Keratinocyte (primary cell): ENCODE data around the gene MED23. TPM values are rescaled to one million over a fixed set of nuclear protein-coding genes. Genes with fewer than 3 reads are reported as not detected.

Experiments
- DNase-seq: peaks from one replicate; pipeline ENCODE4 v3.0.0-alpha.2; 2011; ENCODE audit warnings: low read depth, missing footprints, low spot score
- FAIRE-seq: peaks from 2 replicates; lab custom pipeline; 2011; peaks lifted over from hg19 to GRCh38; lab: Jason Lieb, UNC
- H2AFZ ChIP-seq: 2 replicates; pipeline ENCODE4 v1.6.0; 2012; ENCODE audit warnings: low read length, control low read depth, inconsistent platforms; ENCODE audit not compliant: control insufficient read depth
- H3K27ac ChIP-seq: 2 replicates; pipeline ENCODE4 v1.5.1; 2011; ENCODE audit warnings: low read length; ENCODE audit not compliant: control insufficient read depth, insufficient read depth
- H3K27me3 ChIP-seq: 3 replicates; pipeline ENCODE4 v1.6.0; 2011; ENCODE audit warnings: low read length; ENCODE audit not compliant: control insufficient read depth, insufficient read depth; ENCODE audit errors: extremely low read depth
- H3K36me3 ChIP-seq, 2 experiments: 2 replicates in 1 of 2; 3 replicates in 1 of 2; pipeline ENCODE4 v1.5.1; 2011; ENCODE audit warnings: low read length in 2 of 2, mild to moderate bottlenecking in 1 of 2; ENCODE audit not compliant: control insufficient read depth in 2 of 2, insufficient read depth in 2 of 2; ENCODE audit errors: extremely low read depth in 1 of 2
- H3K4me1 ChIP-seq: 3 replicates; pipeline ENCODE4 v1.5.1; 2011; ENCODE audit warnings: low read length; ENCODE audit not compliant: control insufficient read depth, insufficient read depth; ENCODE audit errors: extremely low read depth
- H3K4me2 ChIP-seq: 3 replicates; pipeline ENCODE4 v1.6.0; 2011; ENCODE audit warnings: low read depth, low read length; ENCODE audit not compliant: control insufficient read depth, insufficient read depth; ENCODE audit errors: extremely low read depth
- H3K4me3 ChIP-seq, 3 experiments: fragments of 200-600 bp in 1 of 3; sonication (generic) in 1 of 3; 2 replicates in 2 of 3; 3 replicates in 1 of 3; pipeline ENCODE4 v1.5.1; 2011 to 2016; ENCODE audit warnings: low read length in 3 of 3, mild to moderate bottlenecking in 3 of 3, control low read depth in 2 of 3, inconsistent platforms in 1 of 3, low read depth in 1 of 3, mixed read lengths in 1 of 3, mixed run types in 1 of 3, moderate library complexity in 1 of 3; ENCODE audit not compliant: control insufficient read depth in 2 of 3, insufficient read depth in 2 of 3; ENCODE audit errors: extremely low read depth in 1 of 3
- H3K79me2 ChIP-seq: 2 replicates; pipeline ENCODE4 v1.6.0; 2012; ENCODE audit warnings: low read length; ENCODE audit not compliant: control insufficient read depth, insufficient read depth
- H3K9ac ChIP-seq: 3 replicates; pipeline ENCODE4 v1.6.0; 2011; ENCODE audit warnings: low read length; ENCODE audit not compliant: control insufficient read depth, insufficient read depth; ENCODE audit errors: extremely low read depth
- H3K9me1 ChIP-seq: 3 replicates; pipeline ENCODE4 v1.6.0; 2011; ENCODE audit warnings: low read length; ENCODE audit not compliant: control insufficient read depth, insufficient read depth; ENCODE audit errors: extremely low read depth
- H3K9me3 ChIP-seq: 2 replicates; pipeline ENCODE4 v1.5.1; 2012; ENCODE audit warnings: low read depth, low read length; ENCODE audit not compliant: control insufficient read depth
- H4K20me1 ChIP-seq: 3 replicates; pipeline ENCODE4 v1.6.0; 2011; ENCODE audit warnings: low read length; ENCODE audit not compliant: control insufficient read depth, insufficient read depth; ENCODE audit errors: extremely low read depth
- EZH2 ChIP-seq: IDR thresholded peaks from one replicate; pipeline ENCODE4 v1.6.1; 2012; ENCODE audit warnings: inconsistent platforms, mild to moderate bottlenecking, low read length, moderate library complexity
- dilution Hi-C: fragments of 300-500 bp; cut with MboI; formaldehyde crosslinking; loops from one replicate; pipeline ENCODE4 v1.7.0; 2020; ENCODE audit warnings: low sequenced_read_pairs; ENCODE audit not compliant: extremely low pct_ligation_motif_present
- polyA plus RNA-seq, 5 experiments: library from polyadenylated mRNA; depleted of rRNA in 3 of 5; stranded (reverse) in 3 of 5; stranded (forward) in 1 of 5; unstranded in 1 of 5; fragments of >200 nt; gene quantifications; 1 replicate in 1 of 5; 2 replicates in 3 of 5; 3 replicates in 1 of 5; pipeline versions ENCODE4 v1.2.1 to v1.2.3, GENCODE V29; 2011 to 2012; ENCODE audit warnings: missing spikeins in 2 of 5, low read depth in 1 of 5, low replicate concordance in 1 of 5
- TF ChIP-seq, protein P1 (sequence below), 3 experiments: IDR thresholded peaks in 1 of 3; conservative IDR thresholded peaks in 1 of 3; optimal IDR thresholded peaks in 1 of 3; 2 replicates in 2 of 3; 3 replicates in 1 of 3; pipeline versions ENCODE3 to v1.5.1; 2011; ENCODE audit warnings: low read length in 3 of 3, mild to moderate bottlenecking in 3 of 3, moderate library complexity in 2 of 3, control low read depth in 1 of 3, inconsistent platforms in 1 of 3; ENCODE audit not compliant: insufficient read depth in 2 of 3; ENCODE audit errors: extremely low read depth in 1 of 3

The MED23 gene
- polyA plus RNA-seq, 1 donor (not counting 4 experiments of a cell fraction or from before 2014, with no cell fraction given) = 24.9 TPM

DNA sequence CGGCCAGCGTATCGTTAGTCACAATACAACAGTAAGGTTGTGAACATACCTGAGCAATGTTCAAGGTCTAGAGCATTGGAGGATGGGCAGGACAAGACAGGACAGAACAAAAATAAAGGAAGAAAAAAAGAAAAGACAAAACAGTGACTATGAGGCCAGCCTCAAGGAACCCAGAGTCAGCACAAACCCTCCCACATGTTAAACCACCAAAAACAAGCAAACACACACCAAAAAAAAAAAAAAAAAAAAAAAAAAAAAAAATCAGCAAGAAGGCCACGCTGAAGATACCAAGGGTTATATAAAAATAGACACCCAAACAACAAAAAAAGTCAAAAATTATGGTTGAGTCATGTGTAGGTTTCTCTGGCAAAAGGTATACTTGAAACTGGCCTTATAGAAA lies 12.8 kb downstream of the MED23 start:
- dilution Hi-C loops = no loop called here
- DNase-seq (no peak), FAIRE-seq (no peak)
- Histone ChIP-seq H3K27me3 (no peaks in the 10 kb centered on the region), H3K9me1 (no peaks in the 10 kb centered on the region), H3K4me2 (no peak overlapping the region), H3K27ac (no peak overlapping the region), H3K79me2 (no peaks in the 10 kb centered on the region), H3K36me3 (peaks cover 10 to 12% of the 10 kb centered on the region in 2 experiments), H3K4me1 (no peaks in the 10 kb centered on the region), H3K4me3 (no peak overlapping the region), H4K20me1 (no peaks in the 10 kb centered on the region), H3K9me3 (no peaks in the 10 kb centered on the region), H3K9ac (no peak overlapping the region), H2AFZ (no peak overlapping the region)
- TF ChIP-seq, protein P1, sequence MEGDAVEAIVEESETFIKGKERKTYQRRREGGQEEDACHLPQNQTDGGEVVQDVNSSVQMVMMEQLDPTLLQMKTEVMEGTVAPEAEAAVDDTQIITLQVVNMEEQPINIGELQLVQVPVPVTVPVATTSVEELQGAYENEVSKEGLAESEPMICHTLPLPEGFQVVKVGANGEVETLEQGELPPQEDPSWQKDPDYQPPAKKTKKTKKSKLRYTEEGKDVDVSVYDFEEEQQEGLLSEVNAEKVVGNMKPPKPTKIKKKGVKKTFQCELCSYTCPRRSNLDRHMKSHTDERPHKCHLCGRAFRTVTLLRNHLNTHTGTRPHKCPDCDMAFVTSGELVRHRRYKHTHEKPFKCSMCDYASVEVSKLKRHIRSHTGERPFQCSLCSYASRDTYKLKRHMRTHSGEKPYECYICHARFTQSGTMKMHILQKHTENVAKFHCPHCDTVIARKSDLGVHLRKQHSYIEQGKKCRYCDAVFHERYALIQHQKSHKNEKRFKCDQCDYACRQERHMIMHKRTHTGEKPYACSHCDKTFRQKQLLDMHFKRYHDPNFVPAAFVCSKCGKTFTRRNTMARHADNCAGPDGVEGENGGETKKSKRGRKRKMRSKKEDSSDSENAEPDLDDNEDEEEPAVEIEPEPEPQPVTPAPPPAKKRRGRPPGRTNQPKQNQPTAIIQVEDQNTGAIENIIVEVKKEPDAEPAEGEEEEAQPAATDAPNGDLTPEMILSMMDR (optimal IDR thresholded peaks at IDR 0.05 in 1 of 3, IDR thresholded peaks at IDR 0.05 in 1 of 3, conservative IDR thresholded peaks at IDR 0.05 in 1 of 3; ENCODE audit: extremely low read depth in 1 of 3, insufficient read depth in 2 of 3, low read length in 3 of 3) = no peak
- TF ChIP-seq EZH2 = no peak

DNA sequence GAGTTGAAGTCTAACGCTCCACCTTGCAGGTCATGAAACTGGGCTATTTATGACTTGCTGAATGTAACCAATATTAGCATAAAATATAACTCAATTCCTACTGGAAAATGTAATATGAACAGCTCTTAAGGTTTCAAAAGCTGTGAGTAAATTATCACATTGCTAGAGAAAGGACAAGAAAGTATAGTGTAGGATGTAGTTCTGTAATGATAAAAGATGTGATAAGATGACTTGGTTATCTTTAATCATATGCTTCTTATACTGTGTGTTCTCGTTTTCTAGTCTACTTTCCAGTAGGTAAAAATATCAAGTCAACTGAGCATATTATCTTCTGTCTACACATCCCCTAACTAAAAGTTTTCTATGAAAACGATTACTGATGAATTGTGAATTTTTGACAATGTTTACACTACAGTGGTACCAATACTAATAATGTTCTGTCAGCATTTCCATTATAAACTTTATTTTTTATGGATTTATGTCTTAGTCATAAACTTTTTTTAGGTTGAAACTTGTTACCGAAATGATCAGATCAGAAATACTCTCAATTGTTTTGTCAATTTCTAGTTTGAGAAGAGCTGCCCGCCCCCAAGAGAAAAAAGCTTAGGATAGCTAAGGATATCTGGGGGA lies 14.6 kb downstream of the MED23 start:
- Histone ChIP-seq H3K27me3 (no peaks in the 10 kb centered on the region), H3K4me1 (no peaks in the 10 kb centered on the region), H3K9ac (no peak overlapping the region), H3K79me2 (no peaks in the 10 kb centered on the region), H3K9me3 (no peaks in the 10 kb centered on the region), H3K4me2 (no peak overlapping the region), H2AFZ (no peak overlapping the region), H3K36me3 (peaks cover 5 to 13% of the 10 kb centered on the region in 2 experiments), H3K4me3 (no peak overlapping the region), H4K20me1 (no peaks in the 10 kb centered on the region), H3K27ac (no peak overlapping the region), H3K9me1 (no peaks in the 10 kb centered on the region)
- DNase-seq = no peak
- dilution Hi-C loops = no loop called here
- TF ChIP-seq EZH2 = no peak
- TF ChIP-seq, protein P1 (optimal IDR thresholded peaks at IDR 0.05 in 1 of 3, IDR thresholded peaks at IDR 0.05 in 1 of 3, conservative IDR thresholded peaks at IDR 0.05 in 1 of 3; ENCODE audit: extremely low read depth in 1 of 3, insufficient read depth in 2 of 3, low read length in 3 of 3) = no peak
- no peak for FAIRE-seq
